Aortic smooth muscle cell (primary cell): ENCODE measurements around the gene TUBGCP2. TPM values are rescaled to one million over a fixed set of nuclear protein-coding genes. Genes with fewer than 3 reads are reported as not detected.

Experiments
- total RNA-seq: library from RNA; depleted of rRNA; stranded (reverse); fragments of >200 nt; gene quantifications from 2 replicates; pipeline ENCODE4 v1.2.3, GENCODE V29; 2014

The TUBGCP2 gene, protein sequence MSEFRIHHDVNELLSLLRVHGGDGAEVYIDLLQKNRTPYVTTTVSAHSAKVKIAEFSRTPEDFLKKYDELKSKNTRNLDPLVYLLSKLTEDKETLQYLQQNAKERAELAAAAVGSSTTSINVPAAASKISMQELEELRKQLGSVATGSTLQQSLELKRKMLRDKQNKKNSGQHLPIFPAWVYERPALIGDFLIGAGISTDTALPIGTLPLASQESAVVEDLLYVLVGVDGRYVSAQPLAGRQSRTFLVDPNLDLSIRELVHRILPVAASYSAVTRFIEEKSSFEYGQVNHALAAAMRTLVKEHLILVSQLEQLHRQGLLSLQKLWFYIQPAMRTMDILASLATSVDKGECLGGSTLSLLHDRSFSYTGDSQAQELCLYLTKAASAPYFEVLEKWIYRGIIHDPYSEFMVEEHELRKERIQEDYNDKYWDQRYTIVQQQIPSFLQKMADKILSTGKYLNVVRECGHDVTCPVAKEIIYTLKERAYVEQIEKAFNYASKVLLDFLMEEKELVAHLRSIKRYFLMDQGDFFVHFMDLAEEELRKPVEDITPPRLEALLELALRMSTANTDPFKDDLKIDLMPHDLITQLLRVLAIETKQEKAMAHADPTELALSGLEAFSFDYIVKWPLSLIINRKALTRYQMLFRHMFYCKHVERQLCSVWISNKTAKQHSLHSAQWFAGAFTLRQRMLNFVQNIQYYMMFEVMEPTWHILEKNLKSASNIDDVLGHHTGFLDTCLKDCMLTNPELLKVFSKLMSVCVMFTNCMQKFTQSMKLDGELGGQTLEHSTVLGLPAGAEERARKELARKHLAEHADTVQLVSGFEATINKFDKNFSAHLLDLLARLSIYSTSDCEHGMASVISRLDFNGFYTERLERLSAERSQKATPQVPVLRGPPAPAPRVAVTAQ
- 66.4 and 71.7 TPM in 2 replicates for total RNA-seq

GRCh38 chr10:133308421-133309099 lies at the start of gene TUBGCP2, which contains the start of gene ZNF511:
Gene TUBGCP2 (minus strand): TSS chr10:133308872. CDS start chr10:133302941, 5,931 bp downstream.
Gene ZNF511 (plus strand): TSS chr10:133308914. CDS start chr10:133308944, 30 bp downstream.

DNA sequence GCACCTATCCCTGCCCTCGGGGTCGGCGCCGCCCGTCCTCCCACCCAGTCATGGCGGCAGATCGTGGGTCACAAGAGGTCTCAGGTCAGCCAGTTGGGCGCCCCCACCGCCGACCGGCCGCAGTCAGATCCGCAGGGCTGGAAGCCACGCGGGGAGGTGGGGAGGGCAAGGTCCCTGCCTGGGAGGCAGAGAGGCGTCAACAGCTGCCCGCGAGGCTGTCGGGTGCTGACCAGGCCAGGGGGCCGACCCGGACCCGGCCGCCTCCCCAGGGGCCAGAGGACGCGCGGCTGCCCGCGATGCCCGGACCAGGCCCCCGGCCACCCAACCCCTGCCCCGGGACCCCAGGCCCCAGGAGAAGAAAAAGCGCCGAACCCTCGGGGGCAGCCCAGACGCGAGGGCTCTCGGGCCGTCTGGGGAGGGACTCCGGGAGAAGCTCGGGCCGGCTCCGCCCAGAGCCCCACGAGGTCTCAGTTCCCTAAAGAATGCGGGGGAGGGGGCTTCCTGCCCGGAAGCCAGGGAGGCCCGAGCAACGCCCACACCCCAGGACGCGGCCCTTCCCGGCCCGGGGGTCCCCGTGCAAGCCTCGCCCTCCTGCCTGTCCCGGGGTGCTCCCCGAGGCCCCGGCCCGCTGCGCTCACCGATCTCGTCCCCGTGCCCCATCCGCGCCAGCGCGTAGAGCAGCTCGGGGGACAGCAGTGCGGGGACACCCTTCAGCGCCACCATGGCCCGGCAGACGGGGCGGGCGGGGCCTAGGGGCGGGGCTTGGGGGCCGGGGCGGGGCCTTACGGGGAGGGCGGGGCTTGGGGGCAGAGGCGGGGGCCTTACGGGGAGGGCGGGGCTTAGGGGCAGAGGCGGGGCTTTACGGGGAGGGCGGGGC lies 48.9 kb upstream of the TUBGCP2 start, which contains the start of gene FUOM:
TSS of gene FUOM (minus strand) at position 735 of the 877 bp plus-strand sequence. CDS start at position 723, 12 bp downstream.

GRCh38 chr10:133336577-133337369 lies 28.1 kb upstream of the TUBGCP2 start, which contains the start of gene CALY:
Gene CALY (minus strand): TSS chr10:133336896. CDS start chr10:133328989, 7,907 bp downstream.

DNA sequence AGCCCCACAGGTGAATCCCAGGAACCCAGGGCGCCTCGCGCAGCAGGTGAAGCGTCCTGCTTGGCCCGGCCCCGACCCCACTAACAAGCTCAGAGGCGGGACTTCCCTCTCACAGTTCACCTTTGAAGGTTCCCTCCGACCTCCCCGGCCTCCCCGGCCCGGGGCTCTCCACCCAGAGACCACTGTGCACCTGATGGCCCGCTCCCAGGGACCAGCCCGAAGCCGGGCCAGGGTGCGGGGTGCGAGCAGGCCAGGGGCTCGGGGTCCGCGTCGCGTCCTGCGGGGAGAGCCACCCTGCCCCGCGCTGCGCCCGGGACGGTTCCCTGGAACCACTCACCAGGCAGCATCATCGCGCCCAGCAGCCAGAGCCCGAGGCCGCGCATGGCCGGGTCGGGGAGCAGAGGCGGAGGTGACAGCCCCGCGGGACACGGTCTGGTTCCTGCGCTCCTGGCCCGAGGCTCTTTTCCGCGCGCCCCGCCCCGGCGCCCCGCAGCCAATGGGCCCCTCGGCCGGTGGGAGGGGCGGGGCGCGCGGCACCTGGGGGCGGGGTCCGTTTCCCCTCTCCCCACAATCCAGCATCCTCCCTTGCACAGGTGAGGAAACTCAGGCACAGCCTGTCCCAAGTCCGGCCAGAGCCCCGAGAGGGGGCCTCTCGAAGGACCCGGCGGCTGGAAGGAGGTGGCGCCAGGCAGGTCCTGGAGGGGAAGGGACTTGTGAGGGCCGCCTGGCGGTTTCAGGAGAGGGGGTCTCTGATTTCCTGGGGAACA lies 32.1 kb downstream of the TUBGCP2 start, which contains the start of gene ADAM8:
TSS of gene ADAM8 (minus strand) at position 434 of the 767 bp plus-strand sequence. CDS start at position 383, 51 bp downstream.

GRCh38 chr10:133237588-133238465 lies 70.8 kb downstream of the TUBGCP2 start, which contains the start of gene VENTX:
Gene VENTX (plus strand): TSS chr10:133237855. CDS start chr10:133237915, 60 bp downstream.

DNA sequence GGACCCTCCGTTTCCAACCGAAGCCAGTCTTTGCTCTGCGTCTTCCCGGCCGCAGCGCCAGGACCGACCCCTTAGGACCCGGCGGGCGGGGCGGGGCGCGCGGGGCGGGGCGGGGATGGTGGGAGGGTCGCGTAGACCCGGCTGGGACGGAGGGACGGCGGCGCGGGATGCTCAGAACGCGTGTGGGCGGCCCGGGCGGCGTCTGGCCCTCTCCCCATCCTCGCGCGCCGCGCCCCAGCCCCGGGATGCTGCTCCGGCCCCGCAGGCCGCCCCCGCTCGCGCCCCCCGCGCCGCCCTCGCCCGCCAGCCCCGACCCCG lies 78.7 kb downstream of the TUBGCP2 start, which contains the start of gene UTF1:
TSS of gene UTF1 (plus strand) at position 174 of the 318 bp plus-strand sequence. CDS start at position 246, 72 bp downstream.

Other genes with a start within 250 kb of the TUBGCP2 start
- gene ADGRA1, start 220.9 kb downstream of the TUBGCP2 start, total RNA-seq: not detected in 2 replicates
- gene KNDC1, start 148.7 kb downstream of the TUBGCP2 start, total RNA-seq: 0.12 and 0.26 TPM in 2 replicates
- gene UTF1, start 78.7 kb downstream of the TUBGCP2 start, total RNA-seq: not detected in 2 replicates
- not detected in 2 replicates for gene VENTX, start 71.0 kb downstream of the TUBGCP2 start, total RNA-seq
- gene ADAM8, start 32.0 kb downstream of the TUBGCP2 start, total RNA-seq: 0.87 and 1.3 TPM in 2 replicates
- gene ZNF511, start within 50 bp of the TUBGCP2 start, total RNA-seq: 18.4 and 21.8 TPM in 2 replicates
- not detected in 2 replicates for gene CALY, start 28.0 kb upstream of the TUBGCP2 start, total RNA-seq
- not detected in 2 replicates for gene PRAP1, start 38.5 kb upstream of the TUBGCP2 start, total RNA-seq
- gene FUOM, start 49.1 kb upstream of the TUBGCP2 start, total RNA-seq: 6.1 and 9.5 TPM in 2 replicates
- 60.6 and 65.6 TPM in 2 replicates for gene ECHS1, start 64.5 kb upstream of the TUBGCP2 start, total RNA-seq
- gene PAOX, start 70.4 kb upstream of the TUBGCP2 start, total RNA-seq: 4.2 and 5.4 TPM in 2 replicates
- gene MTG1, start 85.3 kb upstream of the TUBGCP2 start, total RNA-seq: 19.3 and 23.1 TPM in 2 replicates
- gene SPRN, start 115.8 kb upstream of the TUBGCP2 start, total RNA-seq: 0.12 and 0.13 TPM in 2 replicates
- gene SCART1, start 145.1 kb upstream of the TUBGCP2 start, total RNA-seq: 3.3 TPM in 2 replicates
- gene CYP2E1, start 218.5 kb upstream of the TUBGCP2 start, total RNA-seq: 0.40 and 0.56 TPM in 2 replicates